ENCODE results near the gene BEND7. TPM values are rescaled to one million over a fixed set of nuclear protein-coding genes. Genes with fewer than 3 reads are reported as not detected.

BEND7 gene
- total and polyA plus RNA-seq, 9 of the 15 experiments (the other 6 are each of a cell fraction or from before 2014, with no cell fraction given), result 1.3 to 11.4 (median 5.2) TPM

DNA sequence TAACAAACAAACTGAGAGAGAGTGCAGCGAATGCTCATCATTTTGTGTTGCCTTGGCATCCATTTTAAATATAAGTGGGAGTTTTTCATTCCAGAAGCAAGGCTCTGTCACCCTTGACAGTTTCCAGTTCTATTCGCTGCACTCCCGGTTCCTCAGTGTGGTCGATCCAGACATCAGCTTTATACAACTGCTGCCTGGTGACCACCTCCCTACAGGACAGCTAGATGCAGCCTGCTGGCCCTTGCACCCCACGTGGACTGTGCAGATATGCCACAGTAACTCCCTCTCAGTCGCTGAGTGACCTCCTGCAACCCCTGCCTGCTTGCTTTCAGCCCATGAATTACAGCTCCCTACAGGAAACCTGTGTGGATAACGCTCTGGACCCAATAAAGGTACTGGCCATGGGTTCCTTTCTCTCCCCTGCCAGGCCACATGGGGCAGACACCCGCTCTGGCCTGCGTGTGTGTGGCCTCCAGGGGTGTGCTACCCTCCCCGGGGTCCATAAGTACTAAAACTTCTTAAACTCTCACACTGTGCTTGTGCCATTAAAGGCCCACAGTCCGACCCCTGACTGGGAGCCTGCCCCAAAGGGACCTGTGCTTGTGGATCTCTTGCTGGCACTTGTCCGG lies 23.6 kb downstream of the BEND7 start:
- peak; percentile 73 for ATAC-seq
- Histone ChIP-seq H2AFZ (ENCODE audit: low read depth, low read length) (no peak overlapping the region), H3K9me3 (replicated peaks; ENCODE audit: control insufficient read depth, insufficient read depth, low read depth, low read length) (no peaks in the 10 kb centered on the region), H3K27ac (ENCODE audit: extremely low read depth, low read depth, low read length) (no peak overlapping the region), H3K79me2 (ENCODE audit: control insufficient read depth, insufficient read depth, low read length) (no peaks in the 10 kb centered on the region), H3K9me1 (ENCODE audit: control insufficient read depth, insufficient read depth, low read length) (no peaks in the 10 kb centered on the region), H3K27me3 (ENCODE audit: control insufficient read depth in 2 of 2, insufficient read depth in 2 of 2, low read length in 2 of 2) (peaks cover 0 to 7% of the 10 kb centered on the region in 2 experiments; a peak in 1 of 5 replicates), H3K4me2 (ENCODE audit: insufficient read depth, low read length) (no peak overlapping the region), H3K36me3 (ENCODE audit: control insufficient read depth, insufficient read depth, low read length) (no peaks in the 10 kb centered on the region), H3K4me1 (replicated peaks in 1 of 2; ENCODE audit: control insufficient read depth in 2 of 2, insufficient read depth in 2 of 2, low read length in 2 of 2) (peaks cover 0 to under 1% of the 10 kb centered on the region in 2 experiments; a peak in 3 of 5 replicates), H3K9ac (ENCODE audit: insufficient read depth in 1 of 2, low read depth in 2 of 2, low read length in 2 of 2) (0 out of 4 replicates have a peak overlapping the region, but pooled peaks of 1 of the 2 experiments have one; percentile 2), H4K20me1 (replicated peaks; ENCODE audit: control insufficient read depth, insufficient read depth, low read length) (no peaks in the 10 kb centered on the region), H3K4me3 (no peak overlapping the region)
- in situ Hi-C loops (cut with MboI), result no loop called here
- ChIA-PET POLR2A (interaction anchor here (0.9 kb wide), 1 partner anchor 121 kb away, joined by 3 read pairs; no protein-coding TSS in a partner anchor), CTCF (ENCODE audit: low intra/inter-chr PET ratio) (no interaction called here)
- BruUV-seq (replicated peaks), result no TSS peak
- intact Hi-C loops (cut with micrococcal nuclease), result no loop called here
- no peak for TF ChIP-seq ZC3H4 (CRISPR knock-in tag; IDR thresholded peaks at IDR 0.05; ENCODE audit: borderline replicate concordance)
- no peak for TF ChIP-seq BRD9 (IDR thresholded peaks at IDR 0.05; ENCODE audit: low read depth, partially characterized antibody)
- no peak for TF ChIP-seq KAT2B (IDR thresholded peaks at IDR 0.05; ENCODE audit: low read depth, low read length)
- TF ChIP-seq, protein P1, sequence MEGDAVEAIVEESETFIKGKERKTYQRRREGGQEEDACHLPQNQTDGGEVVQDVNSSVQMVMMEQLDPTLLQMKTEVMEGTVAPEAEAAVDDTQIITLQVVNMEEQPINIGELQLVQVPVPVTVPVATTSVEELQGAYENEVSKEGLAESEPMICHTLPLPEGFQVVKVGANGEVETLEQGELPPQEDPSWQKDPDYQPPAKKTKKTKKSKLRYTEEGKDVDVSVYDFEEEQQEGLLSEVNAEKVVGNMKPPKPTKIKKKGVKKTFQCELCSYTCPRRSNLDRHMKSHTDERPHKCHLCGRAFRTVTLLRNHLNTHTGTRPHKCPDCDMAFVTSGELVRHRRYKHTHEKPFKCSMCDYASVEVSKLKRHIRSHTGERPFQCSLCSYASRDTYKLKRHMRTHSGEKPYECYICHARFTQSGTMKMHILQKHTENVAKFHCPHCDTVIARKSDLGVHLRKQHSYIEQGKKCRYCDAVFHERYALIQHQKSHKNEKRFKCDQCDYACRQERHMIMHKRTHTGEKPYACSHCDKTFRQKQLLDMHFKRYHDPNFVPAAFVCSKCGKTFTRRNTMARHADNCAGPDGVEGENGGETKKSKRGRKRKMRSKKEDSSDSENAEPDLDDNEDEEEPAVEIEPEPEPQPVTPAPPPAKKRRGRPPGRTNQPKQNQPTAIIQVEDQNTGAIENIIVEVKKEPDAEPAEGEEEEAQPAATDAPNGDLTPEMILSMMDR (IDR thresholded peaks at IDR 0.05 in 2 of 3, conservative IDR thresholded peaks at IDR 0.05 in 1 of 3; ENCODE audit: insufficient read depth in 2 of 3, low read depth in 1 of 3, low read length in 3 of 3), result 0 out of 6 replicates have a peak, but pooled peaks of 1 of the 3 experiments have one; percentile 1
- no peak for TF ChIP-seq NR4A1 (CRISPR knock-in tag; IDR thresholded peaks at IDR 0.05)
- no peak for TF ChIP-seq NR4A1 (tag; IDR thresholded peaks at IDR 0.05)
- TF ChIP-seq, protein P2, sequence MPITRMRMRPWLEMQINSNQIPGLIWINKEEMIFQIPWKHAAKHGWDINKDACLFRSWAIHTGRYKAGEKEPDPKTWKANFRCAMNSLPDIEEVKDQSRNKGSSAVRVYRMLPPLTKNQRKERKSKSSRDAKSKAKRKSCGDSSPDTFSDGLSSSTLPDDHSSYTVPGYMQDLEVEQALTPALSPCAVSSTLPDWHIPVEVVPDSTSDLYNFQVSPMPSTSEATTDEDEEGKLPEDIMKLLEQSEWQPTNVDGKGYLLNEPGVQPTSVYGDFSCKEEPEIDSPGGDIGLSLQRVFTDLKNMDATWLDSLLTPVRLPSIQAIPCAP (CRISPR knock-in tag; IDR thresholded peaks at IDR 0.05; ENCODE audit: borderline replicate concordance), result no peak
- TF ChIP-seq PRMT5 (CRISPR knock-in tag; IDR thresholded peaks at IDR 0.05), result no peak
- TF ChIP-seq CBFA2T3 (IDR thresholded peaks at IDR 0.05), result 0 out of 2 replicates have a peak, but pooled peaks have one; percentile 3
- TF ChIP-seq FOS (IDR thresholded peaks at IDR 0.05; ENCODE audit: extremely low read depth, insufficient read length), result no peak
- TF ChIP-seq, protein P3, sequence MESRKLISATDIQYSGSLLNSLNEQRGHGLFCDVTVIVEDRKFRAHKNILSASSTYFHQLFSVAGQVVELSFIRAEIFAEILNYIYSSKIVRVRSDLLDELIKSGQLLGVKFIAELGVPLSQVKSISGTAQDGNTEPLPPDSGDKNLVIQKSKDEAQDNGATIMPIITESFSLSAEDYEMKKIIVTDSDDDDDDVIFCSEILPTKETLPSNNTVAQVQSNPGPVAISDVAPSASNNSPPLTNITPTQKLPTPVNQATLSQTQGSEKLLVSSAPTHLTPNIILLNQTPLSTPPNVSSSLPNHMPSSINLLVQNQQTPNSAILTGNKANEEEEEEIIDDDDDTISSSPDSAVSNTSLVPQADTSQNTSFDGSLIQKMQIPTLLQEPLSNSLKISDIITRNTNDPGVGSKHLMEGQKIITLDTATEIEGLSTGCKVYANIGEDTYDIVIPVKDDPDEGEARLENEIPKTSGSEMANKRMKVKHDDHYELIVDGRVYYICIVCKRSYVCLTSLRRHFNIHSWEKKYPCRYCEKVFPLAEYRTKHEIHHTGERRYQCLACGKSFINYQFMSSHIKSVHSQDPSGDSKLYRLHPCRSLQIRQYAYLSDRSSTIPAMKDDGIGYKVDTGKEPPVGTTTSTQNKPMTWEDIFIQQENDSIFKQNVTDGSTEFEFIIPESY (CRISPR knock-in tag; IDR thresholded peaks at IDR 0.05), result no peak
- no peak for TF ChIP-seq GTF2A2 (tag; IDR thresholded peaks at IDR 0.05)
- no peak for TF ChIP-seq PML (IDR thresholded peaks at IDR 0.05; ENCODE audit: low read length)
- TF ChIP-seq, protein P4, sequence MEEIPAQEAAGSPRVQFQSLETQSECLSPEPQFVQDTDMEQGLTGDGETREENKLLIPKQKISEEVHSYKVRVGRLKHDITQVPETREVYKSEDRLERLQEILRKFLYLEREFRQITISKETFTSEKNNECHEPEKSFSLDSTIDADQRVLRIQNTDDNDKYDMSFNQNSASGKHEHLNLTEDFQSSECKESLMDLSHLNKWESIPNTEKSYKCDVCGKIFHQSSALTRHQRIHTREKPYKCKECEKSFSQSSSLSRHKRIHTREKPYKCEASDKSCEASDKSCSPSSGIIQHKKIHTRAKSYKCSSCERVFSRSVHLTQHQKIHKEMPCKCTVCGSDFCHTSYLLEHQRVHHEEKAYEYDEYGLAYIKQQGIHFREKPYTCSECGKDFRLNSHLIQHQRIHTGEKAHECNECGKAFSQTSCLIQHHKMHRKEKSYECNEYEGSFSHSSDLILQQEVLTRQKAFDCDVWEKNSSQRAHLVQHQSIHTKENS (CRISPR knock-in tag; IDR thresholded peaks at IDR 0.05), result no peak
- TF ChIP-seq HNRNPL (IDR thresholded peaks at IDR 0.05; ENCODE audit: low read depth, low read length), result no peak
- WGBS (ENCODE audit: insufficient coverage, low coverage, missing lambda C conversion rate), result 27% methylated on average over 10 of the region's 12 CpGs
- FAIRE-seq, result peak; percentile 42
- peak in 1 of 4 experiments; percentile 19 for DNase-seq (ENCODE audit: extremely low read depth in 1 of 4, low spot score in 3 of 4)

Data from K562 (cell line).